GM19239 (cell line): Measurements from ENCODE around the gene FBXO34.

Source experiments
- DNase-seq: peaks from one replicate; pipeline ENCODE4 v3.0.0; 2011; ENCODE audit warnings: low spot score; ENCODE audit not compliant: insufficient read length
- FAIRE-seq: peaks from 2 replicates; lab custom pipeline; 2011; peaks lifted over from hg19 to GRCh38; lab: Jason Lieb, UNC

Gene FBXO34, protein sequence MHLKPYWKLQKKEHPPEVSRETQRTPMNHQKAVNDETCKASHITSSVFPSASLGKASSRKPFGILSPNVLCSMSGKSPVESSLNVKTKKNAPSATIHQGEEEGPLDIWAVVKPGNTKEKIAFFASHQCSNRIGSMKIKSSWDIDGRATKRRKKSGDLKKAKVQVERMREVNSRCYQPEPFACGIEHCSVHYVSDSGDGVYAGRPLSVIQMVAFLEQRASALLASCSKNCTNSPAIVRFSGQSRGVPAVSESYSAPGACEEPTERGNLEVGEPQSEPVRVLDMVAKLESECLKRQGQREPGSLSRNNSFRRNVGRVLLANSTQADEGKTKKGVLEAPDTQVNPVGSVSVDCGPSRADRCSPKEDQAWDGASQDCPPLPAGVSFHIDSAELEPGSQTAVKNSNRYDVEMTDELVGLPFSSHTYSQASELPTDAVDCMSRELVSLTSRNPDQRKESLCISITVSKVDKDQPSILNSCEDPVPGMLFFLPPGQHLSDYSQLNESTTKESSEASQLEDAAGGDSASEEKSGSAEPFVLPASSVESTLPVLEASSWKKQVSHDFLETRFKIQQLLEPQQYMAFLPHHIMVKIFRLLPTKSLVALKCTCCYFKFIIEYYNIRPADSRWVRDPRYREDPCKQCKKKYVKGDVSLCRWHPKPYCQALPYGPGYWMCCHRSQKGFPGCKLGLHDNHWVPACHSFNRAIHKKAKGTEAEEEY

DNA sequence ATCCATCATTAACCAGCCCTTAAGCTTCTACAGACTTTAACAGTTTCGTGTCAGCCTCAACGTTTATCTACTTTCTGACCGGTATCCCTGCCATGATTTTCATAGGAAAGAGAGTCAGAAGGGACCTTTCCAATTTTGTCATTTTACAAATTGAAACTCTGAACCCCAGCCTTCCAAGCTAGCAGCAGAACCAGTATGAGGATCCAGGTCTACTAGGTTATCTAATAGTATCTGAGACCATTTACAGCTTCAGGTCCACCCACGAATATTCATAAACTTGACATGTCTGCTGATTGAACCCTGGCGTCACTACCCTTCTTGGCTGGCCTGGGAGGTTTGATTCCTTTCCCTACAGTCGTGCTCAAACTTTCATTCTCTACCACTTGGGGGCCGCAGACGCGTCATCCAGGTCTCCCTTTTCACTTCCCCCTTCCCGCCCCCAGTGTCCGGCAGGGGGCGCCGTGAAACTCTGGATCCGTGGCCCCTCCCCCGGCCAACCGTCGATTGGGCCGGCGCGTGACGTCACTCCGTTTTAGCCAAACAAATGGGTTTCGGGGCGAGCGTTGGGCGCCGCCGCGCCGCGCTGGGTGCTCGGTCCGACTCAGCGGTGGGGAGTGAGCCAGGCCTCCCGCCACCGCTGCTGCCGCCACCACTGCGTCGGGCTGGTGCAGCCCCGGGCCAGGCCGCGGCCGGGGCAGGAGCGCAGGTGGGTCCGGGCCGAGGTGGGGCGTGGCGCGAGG lies at the start of gene FBXO34:
Gene FBXO34, plus strand, starts transcription at position 590 of the 740 bp plus-strand sequence. CDS start 78,970 bp downstream, outside the sequence.
- FAIRE-seq (peak; percentile 99), DNase-seq (peak; percentile 90)

DNA sequence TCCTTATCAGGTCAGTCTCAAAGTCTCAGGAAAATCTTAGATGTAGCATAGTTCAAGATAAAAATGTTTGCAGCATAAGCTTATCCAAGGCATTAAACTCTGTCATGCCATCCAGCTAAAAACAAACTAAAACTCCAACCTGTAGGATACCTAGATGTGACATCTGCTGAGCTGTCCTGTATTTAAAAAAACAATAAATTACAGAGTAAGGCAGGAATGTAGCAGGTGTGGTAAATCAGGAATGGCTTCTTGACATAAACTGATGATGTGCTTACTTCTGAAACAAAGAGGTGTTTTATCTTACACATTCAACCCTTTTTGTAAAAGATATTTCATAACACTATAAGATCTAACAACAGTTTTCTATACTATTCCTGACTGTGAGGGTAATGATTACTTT lies 49.3 kb upstream of the FBXO34 start:
- DNase-seq (no peak), FAIRE-seq (no peak)

DNA sequence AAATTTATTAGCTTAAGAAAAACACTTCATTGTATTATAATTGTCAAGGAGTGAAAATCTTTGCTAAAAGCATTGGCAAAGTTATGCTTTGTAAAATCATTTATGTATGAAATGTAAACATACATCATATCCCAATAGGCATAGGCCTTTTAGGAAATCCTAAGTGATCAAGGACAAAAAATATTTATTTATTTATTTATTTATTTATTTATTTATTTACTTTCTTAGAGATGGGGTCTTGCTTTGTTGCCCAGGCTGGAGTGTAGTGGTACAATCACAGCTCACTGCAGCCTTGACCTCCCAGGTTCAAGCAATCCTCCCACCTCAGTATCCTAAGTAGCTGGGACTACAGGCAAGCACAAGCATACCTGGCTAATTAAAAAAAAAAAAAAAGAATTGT lies 47.9 kb upstream of the FBXO34 start:
- no peak for DNase-seq
- FAIRE-seq = no peak

DNA sequence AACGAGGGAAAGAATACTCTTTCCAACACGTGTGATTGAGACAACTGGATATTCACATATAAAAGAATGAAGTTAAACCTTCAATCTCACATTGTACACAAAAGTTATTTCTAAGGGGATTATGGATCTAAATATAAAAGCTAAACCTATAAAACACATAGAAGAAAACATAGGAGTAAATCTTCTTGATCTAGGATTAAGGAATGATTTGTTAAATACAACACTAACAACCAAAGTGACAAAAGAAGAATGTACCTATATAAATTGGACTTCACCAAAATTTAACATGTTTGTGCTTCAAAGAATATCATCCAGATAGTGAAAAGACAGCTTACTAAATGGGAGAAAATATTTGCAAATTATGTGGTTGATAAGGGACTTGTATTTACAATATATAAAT lies 43.0 kb upstream of the FBXO34 start:
- FAIRE-seq = no peak
- DNase-seq = no peak

DNA sequence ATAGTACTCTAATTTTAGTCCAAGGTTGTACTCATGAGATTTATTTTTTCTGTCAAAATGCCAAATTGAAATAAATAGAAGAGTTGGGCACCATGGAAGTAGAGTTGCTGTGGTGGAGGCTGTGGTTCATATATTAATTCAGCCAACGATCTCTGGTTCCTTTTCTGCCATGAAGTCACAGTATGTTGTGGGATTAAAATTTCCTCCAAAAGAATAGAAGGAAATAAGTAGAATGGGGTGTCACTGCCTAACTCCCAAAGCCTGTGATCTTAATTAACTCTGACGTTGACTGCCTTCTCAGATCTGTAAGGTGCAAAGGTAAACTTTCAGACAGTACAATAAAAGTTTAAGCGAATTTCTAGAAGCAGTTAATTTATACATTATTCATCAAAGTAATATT lies 37.6 kb upstream of the FBXO34 start:
- FAIRE-seq = no peak
- no peak for DNase-seq

DNA sequence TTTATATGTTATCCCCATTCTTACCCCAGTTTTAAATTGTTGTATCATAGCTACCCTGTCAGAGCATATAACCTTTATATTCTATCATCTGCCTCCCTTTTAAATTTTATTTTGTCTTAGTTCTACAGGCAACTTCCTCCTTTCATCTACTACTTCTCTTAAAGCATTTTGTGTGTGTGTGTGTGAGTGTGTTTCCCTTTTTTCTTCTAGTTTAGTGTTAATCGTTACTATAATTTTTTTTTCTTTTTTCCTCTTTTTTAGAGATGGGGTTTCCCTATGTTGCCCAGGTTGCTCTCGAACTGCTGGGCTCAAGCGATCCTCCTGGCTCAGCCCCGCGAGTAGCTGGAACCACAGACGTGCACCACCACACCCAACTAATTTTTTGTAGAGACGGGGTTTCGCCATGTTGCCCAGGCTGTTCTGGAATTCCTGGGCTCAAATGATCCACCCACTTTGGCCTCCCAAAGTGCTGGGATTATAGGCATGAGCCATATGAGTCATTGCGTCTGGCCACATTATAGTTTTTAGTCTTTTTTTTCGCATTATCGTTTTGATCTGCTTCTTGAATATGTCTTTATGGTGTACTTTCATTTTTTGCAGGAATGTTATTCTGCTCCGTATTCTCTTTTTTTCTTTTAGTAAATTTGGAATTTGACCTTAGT lies 33.1 kb upstream of the FBXO34 start:
- FAIRE-seq = no peak
- DNase-seq = no peak

DNA sequence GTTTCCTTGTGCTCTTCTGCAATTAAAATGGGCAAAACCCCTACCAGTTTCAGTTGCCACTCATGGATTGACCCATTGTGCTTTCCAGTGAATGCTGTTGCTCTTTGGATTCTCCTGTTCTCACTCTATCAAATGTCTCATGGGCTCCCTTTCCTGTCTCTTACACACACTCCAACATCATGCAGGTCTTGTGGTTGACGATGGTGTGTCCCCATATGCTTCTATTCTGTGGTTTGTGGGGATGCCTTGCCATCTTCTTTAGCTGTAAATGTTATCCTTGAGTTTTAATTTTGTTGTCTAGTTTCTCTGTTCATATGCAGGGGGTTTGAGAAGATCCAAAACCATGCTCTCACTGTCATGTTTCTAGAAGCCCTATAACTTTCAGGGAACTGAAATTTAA lies 31.9 kb upstream of the FBXO34 start:
- FAIRE-seq (no peak), DNase-seq (no peak)

DNA sequence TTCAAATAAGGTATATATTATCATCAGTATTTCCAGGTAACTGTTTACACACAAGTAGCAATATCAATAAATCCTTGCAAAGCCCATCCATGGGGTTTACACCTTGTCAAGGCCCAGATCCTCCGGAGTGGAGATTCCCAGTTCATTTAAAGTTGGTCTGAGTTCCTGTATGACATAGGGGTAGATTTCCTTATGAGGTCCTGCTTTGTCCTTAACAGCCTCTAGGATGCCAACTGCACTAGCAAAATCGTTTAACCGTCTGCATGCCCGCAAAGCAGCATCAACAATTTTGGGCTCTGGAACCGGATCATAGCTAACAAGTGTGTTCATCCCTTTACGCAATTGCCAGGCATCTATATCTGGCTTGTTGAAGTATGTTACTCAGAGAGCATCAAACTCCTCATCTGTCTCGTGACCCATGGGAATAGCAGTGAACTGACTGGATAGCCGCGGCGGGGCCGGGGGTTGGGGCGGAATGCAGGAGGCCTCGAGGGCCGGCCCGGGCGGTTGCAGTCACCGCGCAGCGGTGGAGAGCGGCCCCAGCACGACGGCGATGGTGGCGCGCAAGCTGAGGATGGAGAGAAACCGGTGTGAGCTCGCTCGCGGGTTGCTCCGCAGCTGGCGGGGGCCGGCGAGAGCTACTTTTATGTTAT lies 30.6 kb upstream of the FBXO34 start:
- DNase-seq = no peak
- FAIRE-seq = no peak

DNA sequence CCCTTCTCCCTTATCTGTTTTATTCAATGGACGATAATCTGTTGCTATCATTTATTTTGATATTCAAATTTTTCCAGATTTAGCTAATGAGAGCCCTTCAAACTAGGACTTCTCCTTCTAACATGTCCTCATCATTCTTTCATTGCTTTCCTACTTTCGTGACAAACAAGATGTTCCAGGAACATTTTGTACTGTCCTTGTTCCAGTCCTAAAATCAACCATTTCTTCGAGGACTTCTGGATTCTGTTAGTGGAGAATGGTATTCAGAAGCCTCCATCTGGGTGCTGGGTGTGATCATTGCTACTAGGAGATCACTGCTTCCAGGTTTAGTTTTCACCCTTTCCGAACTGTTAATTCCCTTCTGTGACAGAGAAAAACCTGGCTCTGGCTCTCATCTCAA lies 29.5 kb upstream of the FBXO34 start:
- DNase-seq (no peak), FAIRE-seq (no peak)

DNA sequence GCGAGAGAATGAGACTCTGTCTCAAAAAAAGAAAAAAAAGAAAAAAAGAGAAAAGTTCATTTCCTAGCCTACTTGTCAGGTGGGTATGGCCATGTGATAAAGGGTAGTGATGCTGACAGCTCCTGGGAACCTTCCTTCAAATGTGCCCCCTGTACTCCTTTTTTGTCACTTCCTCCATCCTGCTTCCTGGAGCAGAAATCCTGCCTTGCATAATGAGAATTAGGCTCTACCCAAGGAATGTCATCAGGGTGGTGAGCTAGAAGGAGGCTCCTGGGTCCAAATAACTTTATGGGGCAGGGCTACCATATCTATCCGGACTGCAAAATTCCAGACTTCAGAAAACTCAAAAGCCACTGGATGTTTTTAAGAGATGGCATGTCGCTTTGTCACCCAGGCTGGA lies 27.8 kb upstream of the FBXO34 start:
- FAIRE-seq (no peak), DNase-seq (no peak)

DNA sequence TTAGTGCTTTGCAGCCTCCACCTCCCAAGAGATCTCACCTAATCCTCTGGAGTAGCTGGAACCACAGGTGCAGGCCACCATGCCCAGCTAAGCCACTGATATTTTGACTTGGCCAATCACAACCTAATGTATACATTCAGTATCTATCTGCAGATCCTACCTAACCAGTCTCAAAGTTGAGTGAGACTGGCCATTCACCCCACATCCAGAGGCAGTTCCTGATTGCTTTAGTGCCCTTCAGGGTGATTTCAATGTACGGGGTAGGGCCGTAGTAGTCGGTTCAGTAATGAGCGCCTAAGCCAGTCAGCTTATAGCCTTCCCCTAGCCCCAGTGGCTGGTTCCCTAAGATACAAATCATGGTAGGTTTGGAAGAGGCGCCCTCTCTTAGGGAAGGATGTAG lies 27.4 kb upstream of the FBXO34 start:
- DNase-seq (no peak), FAIRE-seq (no peak)

DNA sequence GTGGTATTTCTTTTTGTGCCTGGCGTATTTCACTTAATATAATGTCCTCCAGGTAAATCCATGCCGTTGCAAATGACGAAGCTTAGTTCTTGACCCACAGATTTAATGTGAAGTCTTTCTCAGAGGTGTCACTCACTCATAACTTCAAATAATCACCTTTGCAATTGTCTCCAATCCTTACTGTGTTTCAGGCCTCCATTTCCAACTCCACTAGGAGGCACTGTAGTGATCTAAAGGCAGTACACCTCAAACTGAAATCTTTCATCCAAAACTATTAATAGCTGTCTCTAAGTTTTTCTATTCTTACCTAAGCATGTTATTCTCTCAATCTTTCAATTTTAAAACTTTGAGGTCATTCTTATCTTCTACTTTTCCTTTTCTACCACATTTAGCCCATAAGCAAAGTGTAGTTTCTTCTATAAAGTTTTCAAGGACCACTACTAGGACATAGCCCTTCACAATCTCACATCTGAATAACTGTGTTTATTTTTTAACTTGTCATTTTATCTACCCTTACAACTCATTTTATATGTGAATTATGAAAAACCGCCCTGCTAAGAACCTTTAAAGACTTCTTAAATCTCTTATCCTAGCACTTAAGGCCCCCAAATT lies 25.5 kb upstream of the FBXO34 start:
- peak; percentile 23 for FAIRE-seq
- DNase-seq = no peak

DNA sequence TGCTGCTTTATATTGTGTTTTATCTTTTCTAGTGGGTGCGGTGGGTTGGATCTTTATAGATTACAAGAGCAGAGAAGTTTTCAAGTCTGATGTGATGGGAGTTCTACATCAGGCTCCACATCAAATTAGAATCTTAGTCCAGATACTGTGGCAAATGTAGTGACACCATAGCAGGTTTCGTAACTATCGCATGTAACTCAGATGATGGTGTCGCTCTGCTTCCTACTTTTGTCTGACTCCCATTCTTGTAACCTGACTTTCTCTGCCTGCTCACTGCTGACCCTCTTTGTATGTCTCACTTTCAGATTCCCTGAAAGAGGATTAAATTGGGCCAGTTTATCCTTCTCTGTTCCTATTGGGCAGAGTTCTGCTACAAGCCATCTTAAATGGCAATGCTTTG lies 22.8 kb upstream of the FBXO34 start:
- FAIRE-seq = no peak
- DNase-seq = no peak

DNA sequence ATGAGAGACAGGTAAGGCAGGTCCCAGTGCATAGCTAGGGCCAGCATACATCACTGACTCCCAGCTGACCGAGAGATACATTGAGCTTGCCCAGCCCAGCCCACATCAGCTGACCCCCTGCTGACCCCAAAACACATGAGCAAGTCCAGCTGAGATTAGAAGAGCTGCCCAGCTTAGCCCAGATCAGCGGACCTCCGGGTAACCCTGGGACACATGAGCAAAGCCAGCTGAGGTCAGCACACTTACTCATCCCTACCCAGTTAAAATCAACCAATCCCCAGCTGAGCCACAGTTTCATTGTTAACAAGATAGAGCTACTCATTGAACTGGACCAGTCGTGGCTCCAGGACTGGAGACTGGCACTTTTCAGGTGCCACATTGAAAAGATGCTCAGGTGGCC lies 21.8 kb upstream of the FBXO34 start:
- DNase-seq (no peak), FAIRE-seq (no peak)

DNA sequence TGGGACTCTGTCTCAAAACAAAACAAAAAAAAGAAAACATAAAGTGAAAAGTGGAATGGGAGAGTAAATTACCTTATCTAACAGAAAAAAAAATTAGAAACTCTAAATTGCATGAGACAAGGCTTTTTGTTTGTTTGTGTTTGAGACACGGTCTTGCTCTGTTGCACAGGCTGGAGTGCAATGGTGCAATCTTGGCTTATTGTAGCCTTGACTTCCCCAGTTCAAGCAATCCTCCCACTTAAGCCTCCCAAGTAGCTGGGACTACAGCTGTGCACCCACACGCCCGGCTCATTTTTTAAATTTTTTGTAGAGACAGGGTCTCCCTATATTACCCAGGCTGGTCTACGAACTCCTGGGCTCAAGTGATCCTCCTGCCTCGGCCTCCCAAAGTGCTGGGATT lies 17.9 kb upstream of the FBXO34 start:
- FAIRE-seq (no peak), DNase-seq (no peak)

DNA sequence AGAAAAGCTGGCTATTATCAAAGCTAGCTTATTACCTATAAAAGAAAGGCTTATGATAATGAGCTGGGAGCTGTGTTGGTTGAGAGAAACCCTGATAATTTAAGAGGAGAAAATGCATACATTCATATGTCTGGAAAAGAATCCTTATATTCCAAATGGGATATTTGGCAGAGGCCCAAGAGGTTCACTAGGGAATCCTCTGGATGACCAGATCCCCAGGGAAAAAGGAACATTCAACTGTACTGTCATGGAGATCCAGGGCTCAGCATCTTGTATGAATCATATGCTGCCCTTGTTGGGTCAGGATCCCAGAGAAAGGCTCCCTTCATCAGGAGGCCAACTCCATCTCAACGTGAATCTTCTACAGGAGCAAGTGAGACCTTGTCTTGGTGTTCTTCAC lies 16.6 kb upstream of the FBXO34 start:
- DNase-seq = no peak
- no peak for FAIRE-seq

DNA sequence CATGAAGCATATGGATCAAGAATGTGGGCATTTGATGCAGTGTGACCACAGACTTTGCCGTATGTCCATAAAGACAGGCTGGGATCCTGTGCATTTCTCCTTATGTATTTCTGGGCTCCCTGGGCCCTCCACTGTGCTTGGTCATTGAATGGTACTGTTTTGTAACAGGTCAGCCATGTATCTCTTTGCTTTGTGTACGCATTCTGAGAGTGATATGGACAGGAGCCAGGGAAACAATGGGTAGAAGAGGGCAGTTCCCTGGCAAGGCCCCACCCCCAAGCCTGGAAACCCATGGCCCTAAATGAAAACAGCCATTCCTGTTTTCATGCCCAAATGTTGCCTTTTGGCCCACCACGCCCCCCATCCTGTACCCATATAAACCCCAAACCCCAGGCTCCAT lies 15.2 kb upstream of the FBXO34 start:
- no peak for DNase-seq
- FAIRE-seq = no peak

DNA sequence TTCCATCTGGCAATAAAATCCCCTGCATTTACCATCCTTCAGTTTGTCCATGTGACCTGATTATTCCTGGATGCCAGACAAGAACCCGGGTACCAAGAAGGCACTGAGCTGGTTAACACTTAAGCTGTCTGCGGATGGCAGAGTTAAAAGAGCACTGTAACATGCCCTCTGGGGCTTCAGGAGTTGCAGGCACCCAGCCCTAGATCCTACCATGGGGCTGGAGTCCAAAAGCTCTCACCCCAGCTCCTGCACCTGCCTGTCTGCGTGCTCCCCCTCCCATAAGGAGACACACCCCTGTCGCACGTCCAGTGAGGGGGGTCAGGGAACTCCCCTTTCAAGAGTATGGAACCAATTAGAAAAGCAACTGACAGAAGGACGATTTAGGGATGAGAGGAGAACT lies 14.6 kb upstream of the FBXO34 start:
- DNase-seq (no peak), FAIRE-seq (no peak)

DNA sequence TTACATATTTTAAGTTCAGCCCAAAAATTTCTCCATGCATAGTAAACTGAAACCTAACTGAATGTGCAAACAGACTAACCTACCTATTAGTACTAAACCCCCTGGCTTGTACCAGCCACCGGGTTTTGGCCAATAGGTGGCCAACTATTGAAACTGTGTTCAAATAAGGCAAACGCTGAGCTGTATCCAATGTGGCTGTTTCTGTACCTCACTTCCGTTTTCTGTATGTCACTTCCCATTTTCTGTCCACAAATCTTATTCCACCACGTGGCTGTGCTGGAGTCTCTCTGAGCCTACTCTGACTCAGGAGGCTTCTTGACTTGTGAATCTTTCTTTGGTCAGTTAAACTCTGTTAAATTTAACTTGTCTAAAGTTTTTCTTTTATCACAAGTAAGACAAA lies 6.0 kb upstream of the FBXO34 start:
- no peak for DNase-seq
- FAIRE-seq = peak; percentile 63

DNA sequence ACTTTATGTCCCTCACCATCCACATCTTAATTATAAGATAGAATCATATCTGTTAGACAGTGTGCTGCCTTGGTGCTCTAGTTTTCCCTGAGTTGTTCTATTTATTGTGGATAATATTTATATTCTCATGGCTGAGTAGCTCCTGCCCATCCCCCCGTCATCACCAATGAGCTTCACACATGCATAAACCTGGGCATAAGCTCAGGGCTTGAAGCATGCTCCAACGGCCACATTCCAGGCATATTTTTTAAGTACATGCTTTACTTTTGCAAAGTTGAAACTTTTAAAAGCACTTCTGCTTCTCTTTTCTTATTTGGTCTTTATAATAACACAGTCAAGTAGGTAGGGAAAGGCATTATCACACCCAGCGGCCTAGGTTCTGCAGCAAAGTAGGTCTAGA lies 3.4 kb upstream of the FBXO34 start:
- FAIRE-seq (no peak), DNase-seq (no peak)
